Dermis microvascular lymphatic vessel endothelial cell (primary cell): ENCODE data around the gene GLP1R. TPM values are rescaled to one million over a fixed set of nuclear protein-coding genes. Genes with fewer than 3 reads are reported as not detected.
A peak's percentile ranks its signal among the peaks of the same experiment; 100 is the strongest.

Experiments used
- DNase-seq, 2 donors: peaks; one replicate each; pipeline versions ENCODE4 v3.0.0 to v3.0.0-alpha.2; 2010; ENCODE audit warnings: low read depth in 2 of 2
- total RNA-seq: library from RNA; depleted of rRNA; stranded (reverse); fragments of >200 nt; gene quantifications from 2 replicates; pipeline ENCODE4 v1.2.1, GENCODE V29; 2014

Gene GLP1R
- total RNA-seq, 1 donor from 2014 or later, result not detected

DNA sequence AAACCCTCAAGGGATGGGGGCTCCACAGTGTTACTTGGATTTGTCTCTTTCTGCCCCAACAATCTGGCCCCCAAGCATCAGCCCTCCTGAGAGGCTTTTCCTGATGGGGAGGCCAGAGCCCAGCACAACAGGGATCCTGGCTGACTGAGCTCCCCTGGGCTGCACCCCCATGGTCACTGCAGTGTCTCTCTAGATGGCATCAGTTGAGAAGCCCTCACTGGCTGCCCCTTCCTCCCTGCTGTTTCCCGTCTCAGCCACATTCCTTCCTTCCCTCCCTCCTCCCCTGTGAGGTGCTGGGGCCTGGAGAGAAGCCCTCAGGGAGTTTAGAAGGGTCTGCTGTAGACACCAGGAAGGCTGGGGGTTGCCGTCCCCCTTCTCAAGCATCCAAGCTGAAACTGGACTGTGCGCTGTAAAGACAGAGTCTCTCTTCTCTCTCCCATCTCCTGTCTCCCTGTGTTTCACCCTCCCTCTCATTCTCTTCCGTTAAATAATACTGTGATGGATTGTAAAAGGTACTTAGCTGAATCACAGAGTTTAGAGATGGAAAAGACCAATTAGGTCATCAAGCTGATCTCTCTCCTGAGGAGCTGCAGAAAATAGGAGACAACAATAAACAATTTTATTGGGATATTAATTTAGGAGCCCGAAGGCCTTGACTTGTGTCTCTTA lies 36.7 kb downstream of the GLP1R start:
- DNase-seq, result no peak

DNA sequence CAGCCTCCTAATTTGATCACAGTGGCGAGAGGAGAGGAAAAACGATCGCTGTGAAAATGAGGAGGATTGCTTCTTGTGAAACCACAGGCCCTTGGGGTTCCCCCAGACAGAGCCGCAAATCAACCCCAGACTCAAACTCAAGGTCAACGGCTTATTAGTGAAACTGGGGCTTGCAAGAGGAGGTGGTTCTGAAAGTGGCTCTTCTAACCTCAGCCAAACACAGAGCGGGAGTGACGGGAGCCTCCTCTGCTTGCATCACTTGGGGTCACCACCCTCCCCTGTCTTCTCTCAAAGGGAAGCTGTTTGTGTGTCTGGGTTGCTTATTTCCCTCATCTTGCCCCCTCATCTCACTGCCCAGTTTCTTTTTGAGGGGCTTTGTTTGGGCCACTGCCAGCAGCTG lies 37.7 kb downstream of the GLP1R start:
- DNase-seq, result no peak

DNA sequence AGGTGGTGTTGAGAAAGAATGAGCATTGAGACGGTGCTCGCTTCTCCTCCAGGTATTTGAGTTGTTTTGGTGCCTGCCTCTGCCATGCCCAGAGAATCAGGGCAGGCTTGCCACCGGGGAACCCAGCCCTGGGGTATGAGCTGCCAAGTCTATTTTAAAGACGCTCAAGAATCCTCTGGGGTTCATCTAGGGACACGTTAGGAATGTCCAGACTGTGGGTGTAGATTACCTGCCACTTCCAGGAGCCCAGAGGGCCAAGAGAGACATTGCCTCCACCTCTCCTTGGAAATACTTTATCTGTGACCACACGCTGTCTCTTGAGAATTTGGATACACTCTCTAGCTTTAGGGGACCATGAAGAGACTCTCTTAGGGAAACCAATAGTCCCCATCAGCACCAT lies 38.1 kb downstream of the GLP1R start:
- no peak for DNase-seq

DNA sequence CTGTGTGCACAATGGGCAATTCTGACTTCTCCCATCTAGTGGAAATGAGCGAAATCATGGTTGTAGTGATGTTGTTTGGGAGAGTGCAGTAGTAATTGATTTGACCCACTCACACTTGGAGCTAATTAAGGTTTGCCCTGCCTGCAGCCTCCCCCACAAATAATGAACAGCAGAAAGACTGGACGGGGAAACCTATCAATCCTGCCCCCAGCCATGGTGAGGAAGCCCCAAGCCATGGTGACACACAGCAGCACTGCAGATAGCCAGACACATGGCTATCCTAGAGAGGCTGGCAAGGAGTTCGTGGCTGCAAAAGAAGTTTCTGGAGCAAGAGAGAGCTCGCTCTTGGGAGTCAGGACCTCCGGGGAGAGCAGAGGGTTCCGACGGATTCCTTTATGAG lies 38.6 kb downstream of the GLP1R start:
- no peak for DNase-seq

DNA sequence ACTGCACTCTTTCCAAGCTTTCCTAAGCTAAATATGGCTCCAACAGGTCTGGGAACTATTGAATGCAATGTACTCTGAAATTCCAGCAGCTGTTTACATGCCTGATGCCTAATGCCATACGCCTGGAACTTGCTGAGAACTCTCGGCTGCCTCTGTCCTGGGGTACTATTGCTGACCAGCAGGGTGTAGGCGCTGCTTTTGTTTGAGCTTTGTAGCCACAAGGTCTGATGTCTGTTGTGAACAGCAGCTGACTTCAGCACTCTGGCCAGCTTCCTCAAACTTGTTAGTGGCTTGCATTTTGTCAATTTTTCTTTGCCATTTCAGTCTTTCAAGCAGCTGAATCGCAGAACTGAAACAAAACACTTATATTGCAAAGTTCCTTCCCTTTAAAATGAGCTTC lies 39.8 kb downstream of the GLP1R start:
- DNase-seq, result peak in 1 of 2 donors; percentile 38

DNA sequence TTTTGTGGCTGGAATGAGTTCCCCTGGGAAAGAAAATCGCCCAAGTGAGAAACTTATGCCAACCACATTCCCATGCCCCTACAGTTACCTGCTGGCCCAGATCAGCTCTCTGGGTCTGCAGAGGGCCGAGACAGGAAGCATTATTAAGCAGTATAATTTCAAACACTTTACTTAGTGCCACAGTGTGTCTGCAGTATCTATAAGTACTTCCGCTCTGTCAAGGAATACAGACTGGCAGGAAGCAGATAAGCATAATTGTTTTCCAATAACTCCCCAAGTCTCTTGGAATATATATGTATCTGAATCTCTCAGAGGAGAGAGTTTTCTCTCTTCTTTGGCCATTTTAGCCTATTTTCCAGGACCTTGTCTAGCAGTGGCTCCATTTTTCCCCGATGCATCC lies 41.5 kb downstream of the GLP1R start:
- peak in 1 of 2 donors; percentile 47 for DNase-seq

DNA sequence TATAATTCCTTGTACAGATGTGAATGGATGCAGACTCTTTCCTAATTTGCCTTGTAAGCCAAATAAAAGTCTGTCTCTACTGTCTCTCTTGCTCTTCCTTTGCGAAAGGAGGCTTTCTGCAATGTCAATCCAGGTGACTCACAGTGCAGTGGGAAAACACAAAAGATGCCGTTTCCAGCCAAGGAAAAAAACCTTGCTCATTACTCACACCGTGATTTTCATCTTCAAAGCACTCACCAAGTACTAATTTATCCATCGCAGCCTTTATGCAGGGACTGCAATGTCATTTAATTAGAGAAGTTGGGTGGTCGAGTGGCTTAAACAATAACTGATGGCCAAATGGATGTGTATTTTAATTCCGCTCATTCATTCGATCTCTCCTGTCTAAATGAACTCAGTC lies 42.6 kb downstream of the GLP1R start:
- no peak for DNase-seq

DNA sequence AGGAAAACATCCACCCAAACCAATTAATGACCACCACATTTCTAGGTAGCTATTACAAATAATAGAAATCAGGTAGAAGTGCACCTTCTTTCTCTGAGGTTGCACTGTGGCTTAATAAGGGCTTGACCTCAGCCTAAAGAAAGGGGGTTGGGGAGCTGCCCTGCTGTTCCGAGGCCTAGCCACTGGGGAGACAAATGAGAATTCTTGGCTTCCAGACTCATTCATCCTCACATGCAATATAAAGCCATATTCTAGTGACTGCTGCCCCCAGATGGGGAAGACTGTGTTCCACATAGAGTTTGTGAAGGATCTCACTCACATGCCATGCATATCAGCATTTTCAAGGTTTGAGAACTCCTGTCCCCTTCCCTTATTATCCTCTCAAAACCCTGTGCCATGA lies 43.5 kb downstream of the GLP1R start:
- no peak for DNase-seq

DNA sequence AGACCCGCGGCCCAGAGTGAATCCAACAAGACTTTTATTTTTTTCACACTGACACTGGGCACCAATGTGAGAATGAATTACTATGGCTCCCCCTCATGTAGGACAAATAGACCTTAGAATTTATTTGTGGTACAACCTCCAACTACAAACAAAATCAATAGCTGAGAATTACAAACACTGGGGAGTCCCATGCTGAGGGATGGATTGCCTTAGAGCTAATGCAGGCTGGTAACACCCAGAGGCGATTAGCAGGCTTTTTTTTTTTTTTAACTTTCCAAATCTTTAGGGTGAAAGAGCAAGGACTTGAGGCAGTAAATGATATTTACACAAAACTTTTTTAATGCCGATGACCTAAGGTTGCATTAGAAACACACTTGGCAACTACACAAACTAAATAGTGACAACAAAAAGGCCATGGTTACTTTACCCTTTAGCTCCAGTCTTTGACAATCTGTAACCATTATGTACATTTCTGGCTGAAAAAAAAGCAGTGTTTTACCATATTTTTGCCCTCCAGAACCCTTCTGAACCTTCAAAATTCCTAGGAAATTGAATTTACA lies 44.6 kb downstream of the GLP1R start:
- no peak for DNase-seq

DNA sequence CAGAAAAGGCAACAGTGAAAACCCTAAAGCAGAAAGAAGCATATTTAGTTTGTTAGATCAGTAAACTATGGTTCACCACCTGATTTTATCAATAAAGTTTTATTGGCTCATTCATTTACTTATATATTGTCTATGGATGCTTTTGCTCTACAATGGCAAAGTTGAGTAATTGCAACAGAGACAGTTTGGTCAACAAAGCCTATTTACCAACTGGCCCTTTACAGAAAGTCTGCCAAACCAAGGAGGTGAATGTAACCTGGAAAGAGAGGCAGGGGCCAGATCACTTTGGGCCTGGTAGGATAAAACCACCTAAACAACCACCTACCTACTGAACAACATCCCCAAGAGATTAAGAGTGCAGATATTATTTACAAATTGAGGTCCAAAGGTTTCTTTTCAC lies 47.0 kb downstream of the GLP1R start:
- DNase-seq, result no peak

DNA sequence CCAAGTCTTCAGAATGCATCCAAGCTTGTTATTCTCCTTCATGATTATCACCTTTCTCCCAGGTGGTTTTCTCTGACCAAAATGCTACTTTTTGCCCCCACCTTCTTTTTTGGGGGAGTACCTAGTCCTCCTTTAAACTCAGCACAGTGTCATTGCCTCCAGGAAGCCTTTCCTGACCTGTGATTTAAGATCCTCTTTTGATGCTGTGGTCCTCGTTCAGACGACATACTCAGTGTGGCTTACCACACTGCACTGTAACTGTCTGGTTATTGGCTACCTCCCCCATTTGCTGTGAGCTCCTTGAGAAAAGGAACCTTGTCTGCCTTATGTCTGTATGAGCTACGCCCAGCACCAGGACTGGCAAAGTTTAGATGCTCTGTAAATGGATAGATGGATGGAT lies 51.8 kb downstream of the GLP1R start:
- no peak for DNase-seq

DNA sequence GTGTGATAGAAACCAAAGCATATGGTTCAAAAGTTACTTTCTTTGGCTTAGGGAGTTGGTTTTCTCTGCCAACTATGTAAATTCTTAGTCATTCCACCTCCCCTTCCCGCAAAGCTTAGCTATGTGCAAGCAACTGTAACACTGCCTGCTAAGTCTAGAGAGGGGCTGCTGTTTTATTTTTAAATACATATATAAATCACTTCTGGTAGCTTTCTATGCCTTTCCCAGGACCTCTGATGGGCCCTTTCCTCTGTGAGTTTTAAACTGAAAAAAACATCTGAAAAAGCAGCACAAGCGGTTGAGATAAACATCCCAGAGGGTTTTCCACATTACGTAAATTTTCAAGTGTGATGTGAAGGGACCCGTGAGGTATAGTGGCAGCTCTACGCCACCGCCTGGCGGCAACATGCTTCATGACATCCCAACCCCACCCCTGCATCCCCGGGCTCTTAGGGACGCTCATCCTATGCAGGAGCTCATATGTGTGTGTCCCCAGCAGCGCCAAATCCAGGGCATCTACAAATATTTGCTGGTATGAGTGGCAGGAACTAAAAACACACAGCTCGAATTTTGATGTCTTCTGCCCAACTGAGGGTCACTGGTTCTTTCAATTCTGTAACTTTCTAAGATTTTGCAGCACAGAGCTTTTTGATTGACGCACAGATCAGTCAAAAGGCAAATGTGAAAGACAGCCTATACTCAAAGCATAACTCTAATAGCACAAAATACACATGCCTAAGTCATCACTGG lies 53.7 kb downstream of the GLP1R start:
- DNase-seq, result peak in 1 of 2 donors; percentile 23

DNA sequence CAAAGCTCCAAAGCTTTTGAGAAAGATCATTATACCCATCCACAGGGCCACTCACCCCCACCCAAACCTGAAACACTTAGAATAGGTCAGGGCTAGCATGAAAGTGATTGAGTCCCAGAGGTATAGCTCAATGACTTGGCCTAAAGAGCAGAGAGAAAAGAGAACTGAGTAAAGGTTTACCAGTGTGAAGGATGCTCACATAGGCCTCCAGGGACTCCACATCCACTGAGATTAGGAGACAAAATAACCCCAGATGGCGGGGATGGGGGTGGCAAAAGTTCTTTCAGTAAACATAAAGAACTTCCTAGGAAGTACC lies 54.2 kb downstream of the GLP1R start:
- DNase-seq, result no peak

DNA sequence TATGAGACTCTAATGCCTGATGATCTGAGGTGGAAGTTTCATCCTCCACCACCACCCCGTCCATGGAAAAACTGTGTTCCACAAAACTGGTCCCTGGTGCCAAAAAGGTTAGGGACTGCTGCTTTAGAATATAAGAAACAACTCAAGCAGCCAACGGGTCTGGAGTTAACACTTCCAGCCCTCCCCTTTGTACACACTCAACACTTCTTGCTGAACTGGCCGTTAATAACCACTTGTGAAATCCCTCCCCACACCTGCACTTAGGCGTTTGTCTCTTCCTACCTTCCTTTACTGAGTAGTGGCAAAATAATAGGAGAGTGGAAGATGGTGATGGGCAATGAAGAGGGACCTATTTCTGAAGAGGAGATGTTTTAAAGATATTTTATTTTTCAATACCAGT lies 55.9 kb downstream of the GLP1R start:
- no peak for DNase-seq

DNA sequence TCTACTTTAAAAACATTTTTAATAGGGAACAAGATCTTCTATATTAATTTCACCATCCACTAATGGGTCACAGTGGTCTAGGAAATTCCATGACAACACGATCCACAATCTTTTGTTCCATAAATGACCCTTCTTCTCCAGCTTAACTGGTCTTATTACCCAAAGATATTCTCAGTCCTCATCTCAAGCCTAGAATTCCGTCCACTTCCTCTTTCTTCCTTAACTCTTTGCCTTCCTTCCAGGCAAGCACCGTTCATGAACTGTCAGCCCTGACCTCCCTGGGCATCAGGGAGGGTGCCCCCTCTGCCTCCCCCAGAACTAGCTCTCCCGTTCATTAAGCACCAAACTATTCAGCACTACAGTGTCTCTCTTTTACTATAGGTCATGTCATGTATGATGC lies 58.5 kb downstream of the GLP1R start:
- DNase-seq, result no peak

DNA sequence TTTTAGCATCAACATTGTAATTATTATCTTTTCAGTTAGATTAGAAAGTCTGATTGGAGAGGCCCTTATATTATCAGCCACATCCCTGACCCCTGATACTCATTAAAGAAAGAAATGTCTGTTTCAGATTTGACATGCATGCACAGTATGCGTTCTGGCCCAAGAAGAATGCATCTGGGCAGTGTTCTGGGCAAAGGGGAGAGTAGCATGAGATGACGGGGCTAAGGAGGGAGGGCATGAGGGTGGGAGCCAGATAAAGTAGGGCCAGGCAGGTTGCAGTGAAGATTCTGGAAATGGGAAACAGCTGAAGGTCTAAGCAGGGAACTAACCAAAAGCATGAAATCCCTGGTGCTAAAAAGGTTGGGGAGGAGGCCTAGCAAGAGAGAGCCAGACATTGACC lies 59.1 kb downstream of the GLP1R start:
- no peak for DNase-seq

DNA sequence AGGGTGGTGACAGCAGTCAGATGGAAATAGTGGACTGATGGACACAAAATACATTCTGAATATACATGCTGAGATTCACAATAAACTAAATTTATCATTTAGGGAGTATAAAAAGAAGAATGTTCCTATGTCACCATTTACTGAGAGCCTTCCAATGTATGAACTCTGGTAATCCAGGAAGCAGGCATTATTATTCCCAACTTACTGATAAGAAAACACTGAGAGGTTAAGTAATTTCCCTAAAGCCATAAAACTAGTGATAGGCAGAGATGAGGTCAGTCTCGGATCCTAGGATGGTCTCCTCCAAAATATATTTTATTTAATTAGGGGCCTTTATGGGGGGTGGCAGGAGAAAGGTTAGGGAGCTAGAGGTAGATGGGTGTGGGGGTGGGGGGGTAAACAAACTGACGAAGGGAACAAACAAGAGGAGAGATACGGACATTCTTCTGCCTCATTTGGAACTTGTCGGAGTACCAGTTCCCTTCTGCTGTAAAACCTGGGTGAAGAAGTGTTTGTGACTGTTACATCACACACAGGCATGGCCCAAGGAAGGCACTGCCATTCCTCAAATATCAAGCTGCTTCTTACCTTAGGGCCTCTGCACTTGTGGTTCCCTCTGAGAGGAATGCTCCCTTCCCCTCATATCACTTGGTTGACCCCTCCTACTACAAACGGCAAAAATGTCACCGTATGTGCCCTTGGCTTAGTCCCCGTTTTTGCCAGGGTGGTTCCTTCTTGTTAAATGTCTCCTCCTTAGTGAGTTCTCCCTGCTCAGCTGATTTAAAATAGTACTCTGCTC lies 59.7 kb downstream of the GLP1R start:
- DNase-seq, result no peak

DNA sequence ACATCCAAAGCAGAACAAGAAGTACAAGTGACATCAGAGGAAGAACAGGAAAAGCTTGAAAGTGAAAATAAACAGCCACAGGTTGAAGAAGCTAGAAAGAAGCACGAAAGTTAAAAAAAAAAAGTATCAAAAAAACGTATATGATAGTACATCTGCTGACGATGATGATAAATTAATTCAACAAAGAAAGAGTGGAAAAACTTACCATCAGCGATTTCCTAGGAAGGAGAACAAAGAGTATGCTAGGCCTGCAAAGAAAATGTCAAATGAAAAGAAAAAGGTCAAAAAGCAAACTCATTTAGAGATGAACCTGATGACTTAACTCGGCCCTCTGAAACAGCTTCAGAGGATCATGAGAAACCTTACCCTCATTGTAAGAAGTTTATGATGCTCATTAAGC lies 62.7 kb downstream of the GLP1R start:
- no peak for DNase-seq

DNA sequence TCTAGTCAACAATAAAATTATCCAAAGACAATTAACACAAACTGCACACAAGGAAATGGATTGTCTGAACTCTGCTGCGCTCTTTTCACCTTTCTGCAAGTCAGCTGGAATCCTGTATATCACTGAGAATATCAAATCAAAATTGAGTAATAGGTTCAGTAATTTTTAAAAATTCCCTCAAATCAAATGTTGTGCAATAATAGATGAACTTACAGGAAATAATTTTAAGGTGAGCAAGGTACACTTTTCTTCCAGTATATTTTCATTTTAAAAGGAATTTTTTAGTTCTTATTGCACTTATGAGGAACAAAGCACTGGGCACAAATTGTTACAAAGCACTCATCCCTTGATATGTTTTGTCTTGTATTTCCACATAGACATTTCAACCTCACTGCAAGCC lies 65.2 kb downstream of the GLP1R start:
- no peak for DNase-seq

DNA sequence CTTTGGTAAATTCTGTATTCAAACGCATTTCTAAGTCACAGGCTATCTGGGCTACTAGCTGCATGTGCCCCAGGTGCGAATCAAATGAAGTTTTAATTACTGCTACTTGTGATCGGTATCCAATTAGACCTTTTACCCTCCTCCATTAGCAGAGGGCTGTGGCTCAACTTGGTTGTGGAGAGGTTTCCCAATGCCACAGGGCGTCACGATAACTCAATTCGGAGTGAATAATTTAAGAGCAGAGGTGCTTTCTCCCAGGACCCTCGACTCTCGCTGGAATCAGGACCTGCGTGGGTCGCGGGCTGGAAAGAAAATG lies 65.8 kb downstream of the GLP1R start:
- DNase-seq, result no peak

DNA sequence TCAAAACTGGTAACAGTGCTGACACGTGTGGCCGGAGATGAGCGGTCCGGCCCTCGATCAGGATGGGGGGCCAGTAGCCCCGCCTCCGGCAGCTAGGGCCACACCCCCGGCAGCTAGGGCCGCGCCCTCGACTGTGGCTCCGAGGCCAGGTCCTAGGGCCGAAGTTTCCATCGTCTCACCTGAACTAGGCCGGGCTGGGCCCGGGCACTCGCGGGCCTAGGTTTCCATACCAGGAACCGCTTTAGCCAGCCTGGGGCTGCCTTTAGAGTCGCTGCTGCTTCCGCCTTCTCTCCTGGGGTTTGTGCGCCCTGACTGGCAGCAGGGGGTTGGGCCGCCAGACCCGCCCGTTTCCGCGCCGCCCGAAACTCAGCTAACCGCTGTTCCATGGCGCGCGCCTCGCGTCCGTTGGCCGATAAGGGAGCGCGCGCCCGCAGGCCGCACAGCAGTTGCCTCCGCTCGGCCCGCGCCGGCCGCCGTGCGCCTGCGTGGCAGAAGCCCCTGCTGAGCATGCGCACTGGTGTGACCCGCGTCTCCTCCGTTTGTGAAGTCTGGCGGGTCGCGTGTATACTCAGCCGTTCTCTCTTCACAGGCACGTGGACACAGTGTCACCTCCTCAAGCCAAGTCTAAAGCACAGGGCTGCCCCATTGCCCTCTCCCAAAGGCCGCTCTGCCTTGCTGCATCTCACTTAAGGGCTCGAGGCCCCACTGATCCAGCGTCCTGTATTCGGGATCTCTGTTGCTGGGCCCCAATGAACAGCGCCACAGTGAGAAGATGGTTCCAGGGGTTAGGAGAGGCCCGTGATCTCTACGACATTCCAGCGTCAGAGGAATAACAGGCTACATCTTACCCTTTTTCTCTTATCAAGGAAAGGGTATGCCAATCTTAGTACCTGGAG lies 66.4 kb downstream of the GLP1R start, which contains the start of gene SAYSD1:
TSS of gene SAYSD1 (minus strand) at position 483 of the 896 bp plus-strand sequence. CDS start at position 386, 97 bp downstream.
- peak; percentile 80 to 93 for DNase-seq
